Endodermal cell (in vitro differentiated cells): ENCODE data around the gene C17orf100. TPM values are rescaled to one million over a fixed set of nuclear protein-coding genes. Genes with fewer than 3 reads are reported as not detected.
"Not testable (repeated sequence)": the region's sequence is repeated elsewhere in the genome, so short reads cannot be mapped to it uniquely, and the experiment has no call there.

Experiments
- DNase-seq: peaks from one replicate; pipeline ENCODE4 v3.0.0-alpha.2; 2017
- H3K27ac ChIP-seq: 2 replicates; pipeline ENCODE4 v1.5.1; 2013; ENCODE audit warnings: mild to moderate bottlenecking, low read depth, low read length, moderate library complexity
- H3K27me3 ChIP-seq: 2 replicates; pipeline ENCODE4 v1.6.1; 2013; ENCODE audit warnings: mild to moderate bottlenecking, low read length, moderate library complexity; ENCODE audit not compliant: insufficient read depth, control insufficient read depth, poor library complexity, severe bottlenecking
- H3K36me3 ChIP-seq: 2 replicates; pipeline ENCODE4 v1.7.0; 2013; ENCODE audit warnings: mild to moderate bottlenecking, low read length, moderate library complexity; ENCODE audit not compliant: control insufficient read depth, insufficient read depth
- H3K4me1 ChIP-seq: one replicate; pipeline ENCODE4 v1.7.0; 2013; ENCODE audit warnings: low read length; ENCODE audit not compliant: control insufficient read depth, insufficient read depth
- H3K4me3 ChIP-seq: 2 replicates; pipeline ENCODE4 v1.5.1; 2013; ENCODE audit warnings: mild to moderate bottlenecking, low read length, moderate library complexity
- H3K9ac ChIP-seq: 2 replicates; pipeline ENCODE4 v1.6.1; 2013; ENCODE audit warnings: mild to moderate bottlenecking, low read length, moderate library complexity; ENCODE audit not compliant: poor library complexity, severe bottlenecking; ENCODE audit errors: extremely low read depth
- H3K9me3 ChIP-seq: 2 replicates; pipeline ENCODE4 v1.6.1; 2013; ENCODE audit warnings: mild to moderate bottlenecking, low read length, moderate library complexity; ENCODE audit not compliant: control insufficient read depth
- H3K27ac Mint-ChIP-seq: 2 replicates; pipeline ENCODE4 v1.8.0; 2020; ENCODE audit warnings: mixed read lengths
- H3K27me3 Mint-ChIP-seq: 2 replicates; pipeline ENCODE4 v1.8.0; 2021; ENCODE audit warnings: mild to moderate bottlenecking, mixed read lengths; ENCODE audit not compliant: insufficient read depth
- H3K36me3 Mint-ChIP-seq: 2 replicates; pipeline ENCODE4 v1.8.0; 2020; ENCODE audit warnings: low read depth, mixed read lengths
- H3K4me1 Mint-ChIP-seq: 2 replicates; pipeline ENCODE4 v1.8.0; 2020; ENCODE audit warnings: mixed read lengths
- H3K4me3 Mint-ChIP-seq: 2 replicates; pipeline ENCODE4 v1.8.0; 2020; ENCODE audit warnings: mild to moderate bottlenecking, moderate library complexity, mixed read lengths
- H3K9me3 Mint-ChIP-seq: 2 replicates; pipeline ENCODE4 v1.8.0; 2020; ENCODE audit warnings: mild to moderate bottlenecking, mixed read lengths
- CTCF ChIP-seq: fragments of 200-600 bp; sonication (generic); conservative IDR thresholded peaks from 2 replicates; pipeline ENCODE4 v1.5.0; 2021; ENCODE audit warnings: antibody characterized with exemption, mild to moderate bottlenecking
- WGBS, 2 experiments: methylation state at CpG; one replicate each; pipeline versions ENCODE4 v1.1.5 to v1.1.7; 2013; ENCODE audit warnings: missing lambda C conversion rate in 2 of 2, mixed read lengths in 1 of 2; ENCODE audit not compliant: insufficient coverage in 1 of 2, insufficient read length in 1 of 2; 5-methylcytosine and 5-hydroxymethylcytosine counted together
- total RNA-seq, 2 donors: library from RNA; stranded (reverse); fragmentation: NEBNext Ultra II Directional in 1 of 2; extraction: Animal tissue kit (Norgen Biotek cat#: 25700) in 1 of 2; gene quantifications; 2 replicates in 1 of 2; 3 replicates in 1 of 2; pipeline ENCODE4 v1.2.1, GENCODE V29; 2021

C17orf100 gene
- total RNA-seq, 2 donors from 2014 or later = 2.7 to 3.0 TPM

- Mint-ChIP-seq H3K27me3 (peaks cover 74% of the 10 kb centered on the region), H3K36me3 (no peaks in the 10 kb centered on the region), H3K4me3 (peak overlapping the region; percentile 63), H3K9me3 (no peaks in the 10 kb centered on the region), H3K27ac (no peak overlapping the region), H3K4me1 (peaks cover 20% of the 10 kb centered on the region)
- H3K36me3 ChIP-seq = no peaks in the 10 kb centered on the region
- H3K4me1 ChIP-seq = no peaks in the 10 kb centered on the region
- H3K4me3 ChIP-seq = peak overlapping the region; percentile 74
- H3K9me3 ChIP-seq = no peaks in the 10 kb centered on the region
- no peak overlapping the region for H3K9ac ChIP-seq
- H3K27me3 ChIP-seq = peaks cover 55% of the 10 kb centered on the region
- WGBS, 2 experiments = 82 to 93% methylated on average over 9 to 18 of the region's 18 CpGs
- no peak for DNase-seq
- TF ChIP-seq CTCF = no peak
- no peak overlapping the region for H3K27ac ChIP-seq
These were observed 6.2 kb downstream of the C17orf100 start for GRCh38 chr17:6657633-6658287.

- peaks cover 19% of the 10 kb centered on the region for H3K4me1 Mint-ChIP-seq
- H3K9ac ChIP-seq, H3K4me3 Mint-ChIP-seq, H3K9me3 Mint-ChIP-seq, H3K9me3 ChIP-seq, H3K27ac ChIP-seq, H3K36me3 ChIP-seq, H3K27ac Mint-ChIP-seq, DNase-seq, H3K36me3 Mint-ChIP-seq, H3K4me1 ChIP-seq, H3K4me3 ChIP-seq: not testable (repeated sequence)
- H3K27me3 Mint-ChIP-seq = peaks cover 67% of the 10 kb centered on the region
- peaks cover 51% of the 10 kb centered on the region for H3K27me3 ChIP-seq
- 93 to 100% methylated on average over 1 to 2 of the region's 5 CpGs for WGBS, 2 experiments
These were observed 6.8 kb downstream of the C17orf100 start for GRCh38 chr17:6658411-6658810.

- Mint-ChIP-seq H3K36me3 (no peaks in the 10 kb centered on the region), H3K27me3 (peaks cover 53% of the 10 kb centered on the region), H3K4me1 (peaks cover 9% of the 10 kb centered on the region), H3K4me3 (no peak overlapping the region), H3K9me3 (no peaks in the 10 kb centered on the region), H3K27ac (no peak overlapping the region)
- no peaks in the 10 kb centered on the region for H3K36me3 ChIP-seq
- no peaks in the 10 kb centered on the region for H3K4me1 ChIP-seq
- no peak overlapping the region for H3K9ac ChIP-seq
- WGBS, 2 experiments = 89 to 94% methylated on average over 3 to 9 of the region's 9 CpGs
- peaks cover 34% of the 10 kb centered on the region for H3K27me3 ChIP-seq
- no peak overlapping the region for H3K4me3 ChIP-seq
- H3K27ac ChIP-seq = no peak overlapping the region
- DNase-seq = peak; percentile 41
- no peak for TF ChIP-seq CTCF
- no peaks in the 10 kb centered on the region for H3K9me3 ChIP-seq
These were observed 8.5 kb downstream of the C17orf100 start for GRCh38 chr17:6660101-6660500.
